ENCODE data around the gene ZNF174.

- peak; percentile 43 to 71 (median 54) for TF ChIP-seq CTCF (IDR thresholded peaks at IDR 0.05)
- TF ChIP-seq POLR2A (IDR thresholded peaks at IDR 0.05) = peak; percentile 14
Observed at GRCh38 chr16:3457434-3458252, 56.6 kb downstream of the ZNF174 start.
